HCT116 (cell line): ENCODE results near the gene TNFAIP8. TPM values are rescaled to one million over a fixed set of nuclear protein-coding genes. Genes with fewer than 3 reads are reported as not detected.

ENCODE experiments used
- ATAC-seq: fragments of 200-7000 bp; cut with Tn5 transposase; 2 replicates; pipeline ENCODE4 v1.9.1; 2020; ENCODE audit warnings: mild to moderate bottlenecking, moderate library complexity
- BruUV-seq: library from RNA; stranded (reverse); fragments of 400-500 nt; replicated peaks from 2 replicates; lab custom pipeline; 2021; lab: Mats Ljungman, UMichigan
- CTCF ChIA-PET: fragments of 300-600 bp; sonication (Branson Sonifier 250); formaldehyde crosslinking; loops from one replicate; lab custom pipeline; 2021; ENCODE audit warnings: antibody characterized with exemption; lab: Charles Lee
- POLR2A ChIA-PET: fragments of 300-600, 350-600 bp; sonication (Branson Sonifier 250); formaldehyde crosslinking; loops from one replicate; lab custom pipeline; 2021; ENCODE audit warnings: antibody characterized with exemption; lab: Charles Lee
- RAD21 ChIA-PET, 2 experiments: fragments of 300-600 bp; sonication (Branson Sonifier 250); formaldehyde crosslinking; loops; one replicate each; lab custom pipeline; 2023; ENCODE audit warnings: low total read pairs in 2 of 2; ENCODE audit not compliant: uncharacterized antibody in 2 of 2, unreplicated experiment in 2 of 2, low non-redundant PET in 1 of 2; lab: Charles Lee
- DNase-seq: peaks from one replicate; pipeline ENCODE4 v3.0.0-alpha.2; 2010; ENCODE audit warnings: low read depth, low spot score
- H2AFZ ChIP-seq: fragments of 200-600 bp; shearing (Covaris generic), sonication (generic); 2 replicates; pipeline ENCODE4 v1.6.1; 2017; ENCODE audit warnings: low read depth, mixed run types, mixed read lengths, antibody characterized with exemption, low read length; ENCODE audit not compliant: poor library complexity, severe bottlenecking
- H3K27ac ChIP-seq: 2 replicates; pipeline ENCODE4 v1.5.1; 2012; ENCODE audit warnings: low read depth, low read length
- H3K27me3 ChIP-seq: fragments of 200-600 bp; sonication (generic); 2 replicates; pipeline ENCODE4 v1.6.1; 2016; ENCODE audit warnings: mixed run types, low read length, mixed read lengths; ENCODE audit not compliant: insufficient read depth
- H3K36me3 ChIP-seq, 2 experiments: fragments of 200-500 bp in 1 of 2; fragments of 200-600 bp in 1 of 2; sonication (Bioruptor generic) in 1 of 2; sonication (generic) in 1 of 2; 2 replicates each; pipeline versions ENCODE4 v1.5.1 to v1.6.1; 2014 to 2016; ENCODE audit warnings: low read length in 2 of 2, inconsistent platforms in 1 of 2, mixed read lengths in 1 of 2, mixed run types in 1 of 2; ENCODE audit not compliant: insufficient read depth in 2 of 2, control insufficient read depth in 1 of 2
- H3K4me1 ChIP-seq, 2 experiments: fragments of 200-600 bp in 1 of 2; sonication (generic) in 1 of 2; 2 replicates each; pipeline versions ENCODE4 v1.5.1 to v1.6.1; 2012 to 2017; ENCODE audit warnings: low read length in 2 of 2, inconsistent platforms in 1 of 2, mild to moderate bottlenecking in 1 of 2, mixed read lengths in 1 of 2, mixed run types in 1 of 2, moderate library complexity in 1 of 2; ENCODE audit not compliant: insufficient read depth in 2 of 2, control insufficient read depth in 1 of 2
- H3K4me2 ChIP-seq: fragments of 200-600 bp; sonication (generic); 2 replicates; pipeline ENCODE4 v1.6.1; 2017; ENCODE audit warnings: mixed run types, low read length, mixed read lengths
- H3K4me3 ChIP-seq, 2 experiments: fragments of 200-600 bp in 1 of 2; sonication (generic) in 1 of 2; replicated peaks in 1 of 2; 2 replicates each; pipeline ENCODE4 v1.5.1; 2011 to 2016; ENCODE audit warnings: low read length in 2 of 2, control low read depth in 1 of 2, low read depth in 1 of 2, mild to moderate bottlenecking in 1 of 2, mixed read lengths in 1 of 2, mixed run types in 1 of 2
- H3K79me2 ChIP-seq: fragments of 200-600 bp; sonication (generic); 2 replicates; pipeline ENCODE4 v1.6.1; 2017; ENCODE audit warnings: mild to moderate bottlenecking, mixed run types, low read length, moderate library complexity, mixed read lengths; ENCODE audit not compliant: insufficient read depth
- H3K9ac ChIP-seq: fragments of 200-600 bp; sonication (generic); 2 replicates; pipeline ENCODE4 v1.6.1; 2016; ENCODE audit warnings: low read length, mixed read lengths
- H3K9me2 ChIP-seq: fragments of 200-600 bp; sonication (generic), shearing (Covaris generic); 2 replicates; pipeline ENCODE4 v1.6.1; 2017; ENCODE audit warnings: mixed run types, mild to moderate bottlenecking, moderate library complexity; ENCODE audit not compliant: insufficient read depth
- H3K9me3 ChIP-seq, 2 experiments: fragments of 200-500 bp in 1 of 2; fragments of 200-600 bp in 1 of 2; sonication (Bioruptor generic) in 1 of 2; sonication (generic) in 1 of 2; 2 replicates each; pipeline ENCODE4 v1.6.1; 2014 to 2017; ENCODE audit warnings: low read length in 2 of 2, mixed read lengths in 2 of 2, inconsistent platforms in 1 of 2, low read depth in 1 of 2, mild to moderate bottlenecking in 1 of 2, mixed run types in 1 of 2, moderate library complexity in 1 of 2; ENCODE audit not compliant: control insufficient read depth in 1 of 2, insufficient read depth in 1 of 2
- H4K20me1 ChIP-seq: fragments of 200-600 bp; sonication (generic), shearing (Covaris generic); 2 replicates; pipeline ENCODE4 v1.6.1; 2017; ENCODE audit warnings: mixed run types, mild to moderate bottlenecking, moderate library complexity; ENCODE audit not compliant: insufficient read depth
- ATF3 ChIP-seq: IDR thresholded peaks from 2 replicates; pipeline ENCODE4 v1.6.1; 2012
- CBX3 ChIP-seq: IDR thresholded peaks from 2 replicates; pipeline ENCODE4 v1.6.1; 2012; ENCODE audit warnings: low read depth
- EZH2phosphoT487 ChIP-seq: fragments of 200-600 bp; IDR thresholded peaks from 2 replicates; pipeline ENCODE4 v1.6.1; 2018; ENCODE audit warnings: antibody characterized with exemption, borderline replicate concordance
- JUND ChIP-seq: IDR thresholded peaks from 2 replicates; pipeline ENCODE4 v1.6.1; 2012
- POLR2AphosphoS5 ChIP-seq: IDR thresholded peaks from 2 replicates; pipeline ENCODE4 v1.6.1; 2011; ENCODE audit warnings: mild to moderate bottlenecking, low read depth, low read length, moderate library complexity
- REST ChIP-seq: IDR thresholded peaks from 2 replicates; pipeline ENCODE4 v1.6.1; 2012; ENCODE audit warnings: low read depth
- SIN3A ChIP-seq: IDR thresholded peaks from 2 replicates; pipeline ENCODE4 v1.6.1; 2012; ENCODE audit warnings: low read depth
- SRF ChIP-seq: IDR thresholded peaks from 2 replicates; pipeline ENCODE4 v1.6.1; 2012; ENCODE audit warnings: low read depth
- YY1 ChIP-seq: IDR thresholded peaks from 2 replicates; pipeline ENCODE4 v1.6.1; 2011; ENCODE audit warnings: low read length, low read depth, moderate library complexity, mild to moderate bottlenecking; ENCODE audit not compliant: insufficient replicate concordance; ENCODE audit errors: extremely low read depth
- intact Hi-C: fragments of 100-400 bp; cut with micrococcal nuclease; formaldehyde crosslinking; loops from 2 replicates; pipeline ENCODE4 v1.10.0; 2022
- total RNA-seq: library from RNA; stranded (reverse); gene quantifications from one replicate; pipeline ENCODE4 v1.2.1, GENCODE V29; 2021; ENCODE audit not compliant: unreplicated experiment
- TF ChIP-seq, protein P1 (sequence below), 3 experiments: fragments of 200-600 bp in 1 of 3; sonication (generic) in 1 of 3; IDR thresholded peaks in 2 of 3; conservative IDR thresholded peaks in 1 of 3; 2 replicates each; pipeline ENCODE4 v1.5.1; 2012 to 2017; ENCODE audit warnings: low read depth in 2 of 3, low read length in 2 of 3, antibody characterized with exemption in 1 of 3, borderline replicate concordance in 1 of 3, control low read depth in 1 of 3, mild to moderate bottlenecking in 1 of 3, mixed read lengths in 1 of 3, mixed run types in 1 of 3, moderate library complexity in 1 of 3; ENCODE audit not compliant: insufficient read depth in 1 of 3

TNFAIP8 gene
- total RNA-seq, 1 experiment from 2014 or later, result 18.4 TPM

DNA sequence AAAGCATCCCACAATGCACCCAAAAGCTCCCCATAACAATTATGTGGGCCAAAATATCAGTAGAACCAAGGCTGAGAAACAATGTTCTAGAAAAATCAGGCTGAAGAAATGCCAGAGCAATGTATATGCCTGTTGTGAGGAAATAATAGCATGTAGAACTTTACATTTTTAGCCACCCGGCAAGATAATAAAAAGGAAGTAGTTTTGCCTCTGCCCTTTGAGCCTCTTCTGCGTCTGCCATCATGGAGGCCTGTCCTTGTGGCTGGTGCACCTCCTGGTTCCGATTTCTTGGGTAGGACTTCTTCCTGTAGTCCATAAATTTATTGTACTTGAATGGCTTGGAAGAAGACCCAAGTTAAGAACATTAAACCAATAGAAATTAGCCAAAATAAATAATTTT is 38.9 kb upstream of the TNFAIP8 start:
- RAD21 ChIA-PET, result no interaction called here
- ATAC-seq, result no peak
- no peak overlapping the region for H3K4me3 ChIP-seq
- H3K36me3 ChIP-seq, result no peaks in the 10 kb centered on the region
- no peaks in the 10 kb centered on the region for H3K27me3 ChIP-seq
- DNase-seq, result no peak
- no peaks in the 10 kb centered on the region for H3K9me3 ChIP-seq
- no peak overlapping the region for H3K4me2 ChIP-seq
- no TSS peak for BruUV-seq
- no peak overlapping the region for H2AFZ ChIP-seq
- H3K4me1 ChIP-seq, result peaks cover 14 to 25% of the 10 kb centered on the region in 2 experiments
- no peak overlapping the region for H3K9ac ChIP-seq
- CTCF ChIA-PET, result no interaction called here
- intact Hi-C loops, result loop anchor here (5.0 kb wide), 1 partner anchor 95 kb away; no protein-coding TSS in a partner anchor
- H3K79me2 ChIP-seq, result no peaks in the 10 kb centered on the region
- no peak for TF ChIP-seq POLR2AphosphoS5
- TF ChIP-seq YY1, result no peak
- no peak for TF ChIP-seq EZH2phosphoT487
- TF ChIP-seq, protein P1, sequence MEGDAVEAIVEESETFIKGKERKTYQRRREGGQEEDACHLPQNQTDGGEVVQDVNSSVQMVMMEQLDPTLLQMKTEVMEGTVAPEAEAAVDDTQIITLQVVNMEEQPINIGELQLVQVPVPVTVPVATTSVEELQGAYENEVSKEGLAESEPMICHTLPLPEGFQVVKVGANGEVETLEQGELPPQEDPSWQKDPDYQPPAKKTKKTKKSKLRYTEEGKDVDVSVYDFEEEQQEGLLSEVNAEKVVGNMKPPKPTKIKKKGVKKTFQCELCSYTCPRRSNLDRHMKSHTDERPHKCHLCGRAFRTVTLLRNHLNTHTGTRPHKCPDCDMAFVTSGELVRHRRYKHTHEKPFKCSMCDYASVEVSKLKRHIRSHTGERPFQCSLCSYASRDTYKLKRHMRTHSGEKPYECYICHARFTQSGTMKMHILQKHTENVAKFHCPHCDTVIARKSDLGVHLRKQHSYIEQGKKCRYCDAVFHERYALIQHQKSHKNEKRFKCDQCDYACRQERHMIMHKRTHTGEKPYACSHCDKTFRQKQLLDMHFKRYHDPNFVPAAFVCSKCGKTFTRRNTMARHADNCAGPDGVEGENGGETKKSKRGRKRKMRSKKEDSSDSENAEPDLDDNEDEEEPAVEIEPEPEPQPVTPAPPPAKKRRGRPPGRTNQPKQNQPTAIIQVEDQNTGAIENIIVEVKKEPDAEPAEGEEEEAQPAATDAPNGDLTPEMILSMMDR (IDR thresholded peaks at IDR 0.05 in 2 of 3, conservative IDR thresholded peaks at IDR 0.05 in 1 of 3; ENCODE audit: borderline replicate concordance in 1 of 3, insufficient read depth in 1 of 3, low read depth in 2 of 3, low read length in 2 of 3), result no peak
- TF ChIP-seq JUND, result no peak
- TF ChIP-seq REST, result no peak
- no peak for TF ChIP-seq SRF
- TF ChIP-seq SIN3A, result no peak
- TF ChIP-seq ATF3, result no peak
- no peak for TF ChIP-seq CBX3
- POLR2A ChIA-PET, result no interaction called here
- no peaks in the 10 kb centered on the region for H3K9me2 ChIP-seq
- H3K27ac ChIP-seq, result no peak overlapping the region
- H4K20me1 ChIP-seq, result no peaks in the 10 kb centered on the region
